K562 (cell line): ENCODE results near the gene POLG. TPM values are rescaled to one million over a fixed set of nuclear protein-coding genes. Genes with fewer than 3 reads are reported as not detected.

ENCODE experiments used
- ARNT ChIP-seq, 2 experiments: fragments of 450-650 bp; IDR thresholded peaks; 2 replicates each; pipeline ENCODE4 v1.6.1; 2016; ENCODE audit warnings: mild to moderate bottlenecking in 1 of 2
- FOXA3 ChIP-seq, 2 experiments: fragments of 450-650 bp in 1 of 2; sonication (generic) in 1 of 2; formaldehyde crosslinking; IDR thresholded peaks in 1 of 2; conservative IDR thresholded peaks in 1 of 2; 2 replicates each; pipeline versions ENCODE4 v1.4.0 to v1.8.0; 2020 to 2022; ENCODE audit warnings: mild to moderate bottlenecking in 2 of 2, missing genetic modification reagents in 1 of 2
- HINFP ChIP-seq: fragments of 450-650 bp; conservative IDR thresholded peaks from 2 replicates; pipeline ENCODE4 v1.6.1; 2016; ENCODE audit warnings: missing genetic modification characterization, low read depth, mild to moderate bottlenecking, control low read depth, missing compliant biosample characterization
- MAFK ChIP-seq: IDR thresholded peaks from 2 replicates; pipeline ENCODE4 v1.6.1; 2011; ENCODE audit warnings: low read length, improper control_type of control experiment
- MIER1 ChIP-seq: fragments of 450-650 bp; IDR thresholded peaks from 2 replicates; pipeline ENCODE4 v1.6.1; 2016; ENCODE audit warnings: antibody characterized with exemption, mild to moderate bottlenecking, low read depth
- NEUROD1 ChIP-seq: fragments of 150-350 bp; IDR thresholded peaks from 2 replicates; pipeline ENCODE4 v1.6.1; 2014; ENCODE audit warnings: borderline replicate concordance, low read length, low read depth; ENCODE audit not compliant: partially characterized antibody
- PBX2 ChIP-seq, 2 experiments: IDR thresholded peaks in 1 of 2; conservative IDR thresholded peaks in 1 of 2; 2 replicates each; pipeline ENCODE4 v1.6.1; 2016; ENCODE audit warnings: low read depth in 2 of 2, mild to moderate bottlenecking in 1 of 2, missing compliant biosample characterization in 1 of 2, missing genetic modification characterization in 1 of 2, moderate library complexity in 1 of 2
- POLR2AphosphoS2 ChIP-seq: IDR thresholded peaks from 2 replicates; pipeline ENCODE4 v1.6.1; 2012; ENCODE audit warnings: low read length, improper control_type of control experiment
- SAFB ChIP-seq: fragments of 200-400 bp; formaldehyde crosslinking; IDR thresholded peaks from 2 replicates; pipeline ENCODE4 v1.6.1; 2017; ENCODE audit warnings: low read depth, low read length, borderline replicate concordance
- TFAP4 ChIP-seq: sonication (generic); formaldehyde crosslinking; IDR thresholded peaks from 2 replicates; pipeline ENCODE4 v1.8.0; 2022; ENCODE audit warnings: missing genetic modification reagents, mild to moderate bottlenecking, moderate library complexity, borderline replicate concordance
- ZFP1 ChIP-seq: fragments of 450-650 bp; formaldehyde crosslinking; IDR thresholded peaks from 2 replicates; pipeline ENCODE4 v1.4.0; 2020; ENCODE audit warnings: mild to moderate bottlenecking, mixed read lengths
- ZNF175 ChIP-seq: fragments of 200-800 bp; sonication (Bioruptor generic); IDR thresholded peaks from 2 replicates; pipeline ENCODE4 v1.6.1; 2016; ENCODE audit warnings: low read depth, mild to moderate bottlenecking, missing genetic modification characterization, missing compliant biosample characterization
- ZNF444 ChIP-seq: fragments of 250-450 bp; sonication (Bioruptor Pico); IDR thresholded peaks from 2 replicates; pipeline ENCODE4 v1.4.0; 2020; ENCODE audit warnings: mild to moderate bottlenecking, moderate library complexity
- polyA plus RNA-seq, 8 experiments: library from polyadenylated mRNA; depleted of rRNA in 4 of 8; stranded (reverse) in 5 of 8; unstranded in 3 of 8; fragments of >200 nt; fragmentation: Nextera tagmentation in 2 of 8; fragmentation: Illumina TruSeq in 1 of 8; extraction: Ambion mirVana in 2 of 8; extraction: Trizol in 1 of 8; gene quantifications; 2 replicates each; pipeline versions ENCODE4 v1.2.1 to v1.2.3, GENCODE V29; 2011 to 2014; ENCODE audit warnings: inconsistent platforms in 1 of 8, missing spikeins in 1 of 8
- total RNA-seq, 7 experiments: library from RNA; depleted of rRNA in 6 of 7; stranded (reverse); fragments of >200 nt in 6 of 7; fragmentation: Illumina TruSeq in 2 of 7; extraction: Trizol in 2 of 7; gene quantifications; 2 replicates each; pipeline versions ENCODE4 v1.2.1 to v1.2.3, GENCODE V29; 2011 to 2021; ENCODE audit warnings: low replicate concordance in 1 of 7
- TF ChIP-seq, protein P1 (sequence below): fragments of 250-450 bp; sonication (Bioruptor Pico); IDR thresholded peaks from 2 replicates; pipeline ENCODE4 v1.4.0; 2020; ENCODE audit warnings: mild to moderate bottlenecking, moderate library complexity, borderline replicate concordance
- TF ChIP-seq, protein P2 (sequence below): fragments of 200-400 bp; formaldehyde crosslinking; IDR thresholded peaks from 2 replicates; pipeline ENCODE4 v1.6.1; 2017; ENCODE audit warnings: mild to moderate bottlenecking, low read depth, low read length, moderate library complexity

Gene POLG
- total and polyA plus RNA-seq, 9 of the 15 experiments (the other 6 are each of a cell fraction or from before 2014, with no cell fraction given) = 15.2 to 83.8 (median 38.6) TPM

- TF ChIP-seq, protein P1, sequence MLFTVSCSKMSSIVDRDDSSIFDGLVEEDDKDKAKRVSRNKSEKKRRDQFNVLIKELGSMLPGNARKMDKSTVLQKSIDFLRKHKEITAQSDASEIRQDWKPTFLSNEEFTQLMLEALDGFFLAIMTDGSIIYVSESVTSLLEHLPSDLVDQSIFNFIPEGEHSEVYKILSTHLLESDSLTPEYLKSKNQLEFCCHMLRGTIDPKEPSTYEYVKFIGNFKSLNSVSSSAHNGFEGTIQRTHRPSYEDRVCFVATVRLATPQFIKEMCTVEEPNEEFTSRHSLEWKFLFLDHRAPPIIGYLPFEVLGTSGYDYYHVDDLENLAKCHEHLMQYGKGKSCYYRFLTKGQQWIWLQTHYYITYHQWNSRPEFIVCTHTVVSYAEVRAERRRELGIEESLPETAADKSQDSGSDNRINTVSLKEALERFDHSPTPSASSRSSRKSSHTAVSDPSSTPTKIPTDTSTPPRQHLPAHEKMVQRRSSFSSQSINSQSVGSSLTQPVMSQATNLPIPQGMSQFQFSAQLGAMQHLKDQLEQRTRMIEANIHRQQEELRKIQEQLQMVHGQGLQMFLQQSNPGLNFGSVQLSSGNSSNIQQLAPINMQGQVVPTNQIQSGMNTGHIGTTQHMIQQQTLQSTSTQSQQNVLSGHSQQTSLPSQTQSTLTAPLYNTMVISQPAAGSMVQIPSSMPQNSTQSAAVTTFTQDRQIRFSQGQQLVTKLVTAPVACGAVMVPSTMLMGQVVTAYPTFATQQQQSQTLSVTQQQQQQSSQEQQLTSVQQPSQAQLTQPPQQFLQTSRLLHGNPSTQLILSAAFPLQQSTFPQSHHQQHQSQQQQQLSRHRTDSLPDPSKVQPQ (CRISPR knock-in tag) = no peak
- TF ChIP-seq FOXA3 (CRISPR knock-in tag; conservative IDR thresholded peaks at IDR 0.05 in 1 of 2, IDR thresholded peaks at IDR 0.05 in 1 of 2) = no peak
- TF ChIP-seq POLR2AphosphoS2 = no peak
- TF ChIP-seq ZNF444 (CRISPR knock-in tag) = no peak
- TF ChIP-seq ZNF175 (CRISPR knock-in tag) = no peak
- no peak; the same call in 1 of the 2 replicates for TF ChIP-seq MAFK
- no peak for TF ChIP-seq SAFB
- no peak for TF ChIP-seq HINFP (tag)
- TF ChIP-seq ZFP1 (CRISPR knock-in tag) = no peak
- TF ChIP-seq ARNT (IDR thresholded peaks at IDR 0.05) = 0 out of 4 replicates have a peak, but pooled peaks of 1 of the 2 experiments have one; percentile 5
- TF ChIP-seq MIER1 = 0 out of 2 replicates have a peak, but pooled peaks have one; percentile 51
- TF ChIP-seq TFAP4 (CRISPR knock-in tag) = peak; percentile 75; the same call in 1 of the 2 replicates
- no peak for TF ChIP-seq PBX2 (CRISPR knock-in tag; IDR thresholded peaks at IDR 0.05; ENCODE audit: low read depth)
- TF ChIP-seq PBX2 (tag; conservative IDR thresholded peaks at IDR 0.05; ENCODE audit: low read depth) = no peak
- no peak for TF ChIP-seq NEUROD1
- TF ChIP-seq, protein P2, sequence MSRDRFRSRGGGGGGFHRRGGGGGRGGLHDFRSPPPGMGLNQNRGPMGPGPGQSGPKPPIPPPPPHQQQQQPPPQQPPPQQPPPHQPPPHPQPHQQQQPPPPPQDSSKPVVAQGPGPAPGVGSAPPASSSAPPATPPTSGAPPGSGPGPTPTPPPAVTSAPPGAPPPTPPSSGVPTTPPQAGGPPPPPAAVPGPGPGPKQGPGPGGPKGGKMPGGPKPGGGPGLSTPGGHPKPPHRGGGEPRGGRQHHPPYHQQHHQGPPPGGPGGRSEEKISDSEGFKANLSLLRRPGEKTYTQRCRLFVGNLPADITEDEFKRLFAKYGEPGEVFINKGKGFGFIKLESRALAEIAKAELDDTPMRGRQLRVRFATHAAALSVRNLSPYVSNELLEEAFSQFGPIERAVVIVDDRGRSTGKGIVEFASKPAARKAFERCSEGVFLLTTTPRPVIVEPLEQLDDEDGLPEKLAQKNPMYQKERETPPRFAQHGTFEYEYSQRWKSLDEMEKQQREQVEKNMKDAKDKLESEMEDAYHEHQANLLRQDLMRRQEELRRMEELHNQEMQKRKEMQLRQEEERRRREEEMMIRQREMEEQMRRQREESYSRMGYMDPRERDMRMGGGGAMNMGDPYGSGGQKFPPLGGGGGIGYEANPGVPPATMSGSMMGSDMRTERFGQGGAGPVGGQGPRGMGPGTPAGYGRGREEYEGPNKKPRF = no peak
Observed at GRCh38 chr15:89335298-89336041, 846 bp upstream of the POLG start (continued).
